Myocyte (in vitro differentiated cells): Measurements from ENCODE around the gene DMBX1. TPM values are rescaled to one million over a fixed set of nuclear protein-coding genes. Genes with fewer than 3 reads are reported as not detected.

ENCODE experiments used
- DNase-seq: peaks from one replicate; pipeline ENCODE4 v3.0.0-alpha.2; 2012; ENCODE audit warnings: low read depth
- polyA plus RNA-seq: library from polyadenylated mRNA; unstranded; fragments of >200 nt; gene quantifications from one replicate; pipeline ENCODE4 v1.2.1, GENCODE V29; 2012; ENCODE audit warnings: missing spikeins
- total RNA-seq: library from RNA; depleted of rRNA; stranded (reverse); fragments of >200 nt; gene quantifications from 2 replicates; pipeline ENCODE4 v1.2.3, GENCODE V29; 2014

DMBX1 gene
- total RNA-seq = not detected in 2 replicates
- not detected for polyA plus RNA-seq

DNA sequence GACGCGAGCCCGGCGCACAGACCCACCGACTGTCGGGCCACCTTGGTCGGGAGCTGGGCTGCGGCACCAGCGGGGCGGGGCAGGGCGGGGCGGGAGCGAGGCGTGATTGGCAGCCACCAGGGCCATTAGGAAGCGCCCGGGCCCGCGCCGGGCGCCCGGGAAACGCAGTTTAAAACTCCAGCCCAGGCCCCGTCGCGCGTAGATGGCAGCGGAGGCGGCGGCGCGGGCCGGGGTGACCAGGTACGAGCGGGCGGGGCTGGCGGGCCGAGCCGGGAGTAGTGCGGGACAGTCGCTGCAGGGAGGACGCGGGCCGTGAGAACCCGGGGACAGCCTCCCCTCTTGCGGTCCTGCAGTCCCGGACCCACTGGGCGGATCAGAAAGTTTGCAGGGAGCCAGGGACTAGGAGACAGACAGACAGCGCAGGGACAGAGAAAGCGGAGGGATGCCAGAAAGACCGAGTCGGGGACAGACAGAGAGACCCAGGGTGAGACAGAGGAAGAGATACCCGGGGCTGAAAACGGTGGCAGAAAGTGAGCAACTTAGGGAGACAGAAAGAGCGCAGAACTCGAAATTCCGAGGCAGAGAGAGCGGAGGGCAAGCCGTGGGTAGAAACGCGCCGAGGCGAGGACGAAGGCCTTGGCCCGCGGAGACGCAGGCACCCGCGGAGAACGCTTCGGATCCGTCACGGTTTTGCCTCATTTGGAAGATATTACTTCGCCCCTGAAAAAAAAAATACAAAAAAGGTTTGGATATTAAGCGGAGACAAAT, at the start of gene DMBX1:
Gene DMBX1 (plus strand): TSS at position 199 of the 768 bp plus-strand sequence. CDS start 17,175 bp downstream, outside the sequence.
- DNase-seq = no peak

DNA sequence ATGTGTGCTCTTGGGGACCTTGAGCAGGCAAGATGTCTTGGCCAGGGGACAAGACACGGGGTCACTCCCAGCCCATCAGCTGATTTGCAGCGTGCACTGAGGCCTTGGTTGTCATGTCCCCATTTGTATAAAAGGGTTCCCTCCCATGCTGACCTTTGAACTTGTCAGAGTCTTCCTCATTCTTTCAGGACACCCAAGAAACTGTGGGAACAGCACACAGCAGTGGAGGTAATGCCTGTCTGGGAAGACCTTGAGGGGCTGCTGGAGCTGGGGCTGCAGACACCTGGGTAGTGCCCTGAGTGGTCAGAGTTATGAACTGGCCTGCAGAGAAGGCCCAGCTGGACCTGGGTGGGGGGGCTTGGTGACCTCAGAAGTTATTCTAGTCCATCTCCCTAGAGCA, 49.2 kb upstream of the DMBX1 start:
- DNase-seq = no peak

DNA sequence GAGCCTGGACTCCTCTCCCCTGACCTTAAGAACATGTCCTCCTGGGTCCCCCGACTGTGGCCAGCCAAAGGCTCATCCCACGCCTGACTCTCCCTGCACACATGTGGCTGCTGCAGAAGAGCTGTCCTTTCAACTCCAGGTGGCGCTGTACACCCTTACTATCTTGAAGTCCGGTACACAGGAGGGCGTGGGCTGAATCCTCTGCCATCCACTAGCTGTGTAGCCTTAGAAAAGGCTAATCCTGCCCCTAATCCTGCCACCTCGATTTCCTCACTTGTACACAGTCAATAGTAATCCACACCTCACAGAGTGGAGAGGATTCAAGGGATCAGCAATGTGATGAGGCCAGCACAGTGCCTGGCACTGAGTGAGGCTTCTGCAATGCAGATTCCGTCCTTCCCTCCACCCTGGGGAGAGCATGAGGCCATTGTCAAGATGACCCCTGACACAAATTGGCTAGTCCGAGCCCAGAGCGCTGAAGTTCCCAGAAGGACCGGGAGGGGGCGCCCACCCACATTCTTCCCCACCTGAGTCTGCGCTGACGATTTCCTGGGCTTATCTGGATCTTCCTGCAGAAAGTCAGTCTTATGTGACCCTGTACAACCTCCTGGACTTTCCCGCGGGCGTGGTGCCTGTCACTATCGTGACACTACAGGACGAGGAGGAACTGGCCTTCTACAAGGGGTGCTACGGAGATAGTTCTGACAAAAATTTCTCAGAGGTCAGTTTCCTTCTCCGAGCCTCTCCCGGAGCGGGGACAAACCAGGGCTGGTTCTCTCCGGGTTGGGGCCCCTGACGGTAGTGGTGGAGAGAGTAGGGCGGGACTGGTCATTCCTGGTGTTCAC, 47.1 kb upstream of the DMBX1 start:
- DNase-seq = peak; percentile 70

DNA sequence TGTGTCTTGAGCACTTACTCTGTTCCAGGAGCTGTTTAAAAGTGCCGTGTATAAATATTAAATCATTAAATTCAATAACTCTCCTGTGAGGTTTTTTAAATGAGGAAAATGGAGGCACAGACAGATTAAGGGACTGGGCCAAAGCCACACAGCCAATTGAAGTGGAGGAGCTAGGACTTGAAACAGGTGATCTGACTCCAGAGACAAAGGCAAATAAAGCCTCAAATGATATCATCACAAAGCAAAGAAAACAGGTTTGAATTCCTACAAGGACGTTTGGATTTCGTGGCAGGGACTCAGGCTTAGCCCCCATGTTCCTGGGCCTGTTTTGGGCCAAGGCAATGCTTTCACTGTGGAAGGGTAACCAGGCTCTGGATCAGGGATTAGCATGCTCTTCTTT, 45.2 kb upstream of the DMBX1 start:
- no peak for DNase-seq

DNA sequence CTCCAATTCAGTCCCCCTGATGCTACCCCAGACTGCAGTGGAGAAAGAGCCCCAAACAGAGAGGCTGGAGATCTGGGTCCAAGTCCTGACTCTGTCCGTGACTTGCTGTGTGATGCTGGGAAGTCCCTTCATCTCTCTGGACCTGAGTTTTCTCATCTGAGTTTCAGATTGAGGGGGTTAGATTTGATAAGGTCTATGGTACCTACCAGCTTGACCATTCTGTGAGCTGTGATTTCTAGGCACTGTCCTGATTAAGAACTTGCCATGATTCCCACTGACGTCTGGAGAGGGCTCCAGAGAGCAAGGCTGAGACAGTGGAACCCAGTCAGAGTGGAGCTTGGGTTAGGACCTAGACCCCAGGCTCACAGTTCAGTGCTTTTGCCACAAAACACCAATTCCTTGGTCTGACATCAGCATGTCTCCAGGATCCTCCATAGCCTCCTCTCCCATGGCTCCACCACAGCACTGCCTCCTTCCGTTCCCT, 43.8 kb upstream of the DMBX1 start:
- DNase-seq = no peak

DNA sequence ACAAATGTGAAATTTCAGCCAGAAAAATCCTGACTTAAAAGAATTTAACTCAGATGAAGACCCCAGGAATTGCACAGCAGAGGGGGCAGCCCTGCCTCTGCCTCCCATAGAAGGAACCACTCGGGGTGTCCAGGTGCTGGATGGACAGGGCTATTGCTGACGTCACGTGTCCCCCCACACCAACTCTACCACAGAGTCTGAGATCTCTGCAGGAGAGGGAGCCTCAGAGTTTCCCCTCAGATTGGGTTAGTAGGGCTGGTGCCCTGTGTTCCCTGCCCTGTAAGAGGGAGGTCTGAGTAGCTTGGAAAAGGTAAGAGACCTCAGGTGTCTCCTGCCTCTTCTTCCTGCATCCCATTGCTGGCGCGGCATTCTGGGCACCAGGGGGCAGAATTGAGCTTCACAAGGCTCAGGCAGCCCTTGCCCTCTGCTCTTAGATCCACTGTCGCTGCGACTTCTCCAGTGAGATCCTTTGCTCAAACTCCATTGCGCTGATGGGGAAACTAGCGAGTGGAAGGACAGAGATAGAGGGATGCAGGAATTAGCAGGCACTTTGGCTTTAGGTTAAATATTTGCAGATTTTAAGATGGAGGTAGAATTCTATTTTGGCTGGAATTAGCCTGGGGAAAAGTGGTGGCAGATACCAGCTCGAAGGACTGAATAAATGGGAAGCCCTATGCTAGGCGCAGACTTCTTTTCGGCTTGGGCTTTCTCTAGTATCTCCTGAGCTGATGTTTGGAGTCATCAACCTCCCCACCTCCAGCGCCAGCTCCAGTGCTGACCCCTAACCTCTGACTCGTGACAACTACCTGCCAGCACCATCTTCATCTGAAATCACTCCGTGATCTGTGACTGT, 42.8 kb upstream of the DMBX1 start:
- DNase-seq = peak; percentile 64

DNA sequence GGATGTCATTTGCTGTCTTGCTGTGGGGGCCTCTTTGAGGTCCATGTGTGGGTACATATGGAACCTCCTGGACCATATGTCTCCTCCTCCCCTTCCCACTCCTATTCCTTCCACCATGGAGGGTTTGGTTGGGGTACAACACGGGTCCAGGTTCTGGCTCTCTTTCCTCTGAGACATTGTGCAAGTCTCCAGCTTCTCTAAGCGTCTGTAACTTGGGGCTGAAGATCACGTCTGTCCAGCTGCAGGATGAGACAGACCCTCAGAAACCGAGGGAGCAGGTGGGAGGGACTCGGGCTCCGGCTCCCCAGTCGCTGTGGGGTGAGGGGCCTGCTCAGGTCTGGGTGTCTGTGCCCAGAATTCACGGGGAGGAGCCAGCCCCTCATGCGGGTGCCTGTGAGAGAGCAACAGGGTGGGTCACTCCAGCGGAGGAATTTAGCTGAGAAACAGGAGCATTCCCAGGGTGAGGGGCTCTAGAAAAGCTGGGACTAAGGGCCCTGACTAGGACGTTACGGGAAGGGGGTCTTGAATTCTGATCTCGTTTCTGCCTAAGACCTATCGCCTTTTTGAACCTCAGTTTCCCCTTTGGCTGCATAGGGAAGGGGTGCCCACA, 42.0 kb upstream of the DMBX1 start:
- DNase-seq = no peak

DNA sequence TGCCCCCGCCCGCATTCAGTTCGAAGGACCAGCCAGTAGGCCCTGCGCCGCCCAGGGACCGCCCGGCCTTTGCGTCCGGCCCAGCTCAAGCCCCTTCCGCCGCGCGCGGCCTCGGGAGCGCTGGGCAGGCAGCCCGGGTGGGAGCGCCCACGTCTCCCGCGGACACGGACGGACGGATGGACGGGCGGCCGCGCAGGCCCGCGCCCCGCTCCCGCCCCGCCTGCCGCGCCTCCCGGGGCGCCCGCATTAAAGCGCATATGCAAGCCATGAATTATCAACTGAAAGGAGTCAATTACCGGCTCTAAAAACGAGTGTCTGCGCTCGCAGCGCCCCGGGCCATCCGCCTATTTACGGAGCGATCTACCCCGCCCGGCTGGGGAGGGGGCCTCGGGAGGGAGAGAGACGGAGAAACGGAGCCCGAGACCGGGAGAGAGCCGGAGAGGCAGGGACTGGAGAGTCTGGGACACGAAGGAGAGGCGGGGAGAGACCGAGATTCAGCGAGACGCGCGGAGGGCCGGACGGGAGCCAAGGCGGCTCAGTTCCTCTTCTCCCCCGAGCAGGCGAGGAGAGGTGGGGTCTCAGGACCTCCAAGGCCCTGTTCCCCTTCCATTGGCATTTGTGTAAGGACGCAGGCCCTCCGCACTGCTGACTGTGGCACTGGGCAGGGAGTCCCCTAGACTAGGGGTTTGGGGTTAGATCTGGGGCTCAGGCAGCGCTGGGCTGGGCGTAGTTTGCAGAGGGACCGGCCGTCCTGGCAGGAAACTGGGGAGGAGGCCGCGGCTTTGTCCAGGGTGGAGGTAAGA, 41.3 kb upstream of the DMBX1 start:
- no peak for DNase-seq

DNA sequence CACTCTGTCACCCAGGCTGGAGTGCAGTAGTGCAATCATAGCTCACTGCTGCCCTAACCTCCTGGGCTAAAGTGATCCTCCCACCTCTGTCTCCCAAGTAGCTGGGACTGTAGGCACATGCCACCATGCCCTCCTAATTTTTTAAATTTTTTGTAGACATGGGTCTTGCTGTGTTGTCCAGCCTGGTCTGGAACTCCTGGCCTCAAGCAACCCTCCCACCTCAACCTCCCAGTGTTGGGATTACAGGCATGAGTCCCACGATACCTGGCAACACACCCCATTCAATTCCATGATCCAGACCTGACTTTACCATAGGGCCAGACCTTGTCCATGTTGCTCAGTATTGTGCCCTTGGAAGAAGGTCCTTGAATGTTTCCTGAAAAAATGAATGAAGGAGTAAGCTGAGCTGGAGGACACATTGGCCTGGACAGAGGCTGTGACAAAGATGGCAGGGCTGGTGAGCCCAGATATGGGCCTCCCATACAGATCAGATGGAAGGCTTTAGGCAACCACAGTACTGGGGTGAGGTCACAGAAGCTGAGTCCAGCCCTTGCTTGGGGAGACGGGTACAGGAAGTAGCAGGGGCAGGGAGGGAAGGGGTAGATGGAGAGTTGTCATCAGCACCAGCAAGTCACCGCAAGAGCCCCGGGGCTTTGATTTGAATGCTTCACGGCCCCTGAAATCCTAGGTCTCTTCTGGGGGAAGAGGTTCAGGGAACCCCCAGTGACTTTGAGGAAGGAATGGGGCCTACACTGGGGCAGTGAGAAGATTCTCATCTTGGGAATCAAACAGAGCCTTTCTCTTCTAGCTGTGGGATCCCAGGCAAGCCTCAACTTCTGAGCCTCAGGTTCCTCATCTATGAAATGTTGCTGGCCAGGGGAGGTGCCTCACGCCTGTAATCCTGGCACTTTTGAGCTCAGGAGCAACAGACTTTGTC, 40.1 kb upstream of the DMBX1 start:
- DNase-seq = no peak

DNA sequence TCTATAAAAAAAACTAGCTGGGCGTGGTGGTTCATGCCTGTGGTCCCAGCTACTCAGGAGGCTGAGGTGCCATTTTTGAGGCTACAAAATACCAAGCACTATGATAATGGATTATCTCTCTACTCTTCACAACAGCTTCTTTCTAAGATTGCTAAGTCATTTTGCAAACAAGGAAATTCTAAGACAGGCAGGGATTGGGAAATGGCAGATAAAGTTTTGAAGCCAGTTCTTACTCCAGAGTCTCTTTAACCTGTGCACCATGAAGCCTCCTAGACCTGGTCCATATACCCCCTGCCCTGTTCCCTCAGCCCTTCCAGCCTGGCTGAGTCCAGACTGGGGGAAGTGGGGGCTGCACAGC, 39.5 kb upstream of the DMBX1 start:
- DNase-seq = no peak

DNA sequence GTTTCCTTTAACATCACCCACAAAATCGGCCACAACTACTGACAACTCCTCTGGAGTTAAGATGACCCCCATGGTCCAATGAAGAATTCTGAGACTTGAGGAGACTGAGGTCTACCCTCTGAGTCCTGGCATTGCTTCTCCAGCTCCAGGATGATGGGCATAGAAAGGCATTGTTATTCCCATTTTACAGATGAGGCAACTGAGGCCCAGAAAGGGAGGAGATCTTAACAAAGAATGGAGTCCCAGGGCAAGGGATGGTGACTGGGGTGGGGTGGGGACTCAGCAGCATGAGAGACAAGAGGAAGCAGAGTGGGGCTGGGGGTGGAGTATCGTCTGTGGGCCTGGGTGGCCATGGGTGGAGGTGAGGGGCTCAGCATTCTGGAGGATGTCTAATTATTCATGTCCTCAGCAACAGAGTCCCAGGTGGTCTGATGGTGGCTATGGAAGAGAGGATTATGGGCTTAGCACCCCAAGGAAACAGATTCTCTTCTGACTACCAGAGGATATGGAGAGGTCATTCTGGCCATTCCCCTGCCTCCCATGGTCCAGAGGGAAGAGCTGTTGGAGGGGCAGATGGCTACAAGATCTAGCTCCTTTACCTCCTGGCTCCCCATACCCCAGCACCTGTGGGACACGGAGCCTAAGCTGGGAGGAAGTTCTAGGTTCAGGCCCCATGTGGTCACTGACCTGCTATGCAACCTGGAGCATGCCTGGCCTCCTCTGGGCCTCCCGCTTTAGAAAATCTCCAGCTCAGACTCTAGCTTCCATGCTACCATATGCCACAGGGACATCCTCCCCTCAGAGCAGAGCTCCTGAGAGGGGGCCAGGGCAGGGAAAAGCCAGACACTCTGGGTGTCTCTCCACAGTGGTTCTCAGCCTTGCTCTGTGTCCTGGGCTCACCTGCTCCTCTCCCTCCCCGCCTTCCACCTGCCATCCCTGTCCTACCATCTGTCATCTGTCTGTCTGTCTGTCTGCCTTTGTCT, 37.4 kb upstream of the DMBX1 start:
- no peak for DNase-seq

DNA sequence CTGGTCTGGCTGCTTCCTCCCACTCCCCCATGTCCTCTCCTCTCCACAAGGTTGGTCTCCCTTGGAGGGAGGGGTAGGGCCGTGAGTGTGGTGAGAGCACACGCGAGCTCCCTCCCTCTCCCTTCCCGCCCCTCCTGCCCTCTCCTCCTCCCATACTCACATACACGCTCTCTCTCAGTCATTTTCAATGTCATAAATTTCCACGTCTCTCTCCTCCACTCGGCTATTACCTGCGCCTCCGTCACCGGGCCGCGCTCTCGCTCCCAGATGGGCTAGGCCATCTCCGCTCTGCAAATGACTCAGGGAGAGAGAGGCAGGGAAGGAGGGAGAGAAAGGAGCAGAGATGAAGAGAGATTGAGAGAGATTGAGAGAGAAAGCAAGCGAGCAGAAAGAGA, 36.7 kb upstream of the DMBX1 start:
- no peak for DNase-seq

DNA sequence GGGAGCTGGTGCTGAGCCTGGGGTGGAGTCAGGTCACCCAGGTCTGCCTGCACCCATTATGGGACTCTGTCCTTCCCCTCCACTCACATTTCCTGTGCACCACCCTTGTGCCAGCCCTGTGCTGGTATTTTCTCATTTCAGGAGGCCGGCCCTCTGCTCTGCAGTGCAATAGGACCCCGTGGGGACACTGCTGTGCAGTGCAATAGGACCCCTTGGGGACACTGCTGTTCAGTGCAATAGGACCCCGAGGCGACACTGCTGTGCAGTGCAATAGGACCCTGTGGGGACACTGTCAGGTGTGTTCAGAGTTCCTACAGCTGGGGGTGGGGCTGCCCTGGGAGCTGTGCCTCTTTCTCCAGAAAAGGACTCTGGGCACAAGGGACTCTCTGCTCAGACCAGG, 36.2 kb upstream of the DMBX1 start:
- DNase-seq = no peak

DNA sequence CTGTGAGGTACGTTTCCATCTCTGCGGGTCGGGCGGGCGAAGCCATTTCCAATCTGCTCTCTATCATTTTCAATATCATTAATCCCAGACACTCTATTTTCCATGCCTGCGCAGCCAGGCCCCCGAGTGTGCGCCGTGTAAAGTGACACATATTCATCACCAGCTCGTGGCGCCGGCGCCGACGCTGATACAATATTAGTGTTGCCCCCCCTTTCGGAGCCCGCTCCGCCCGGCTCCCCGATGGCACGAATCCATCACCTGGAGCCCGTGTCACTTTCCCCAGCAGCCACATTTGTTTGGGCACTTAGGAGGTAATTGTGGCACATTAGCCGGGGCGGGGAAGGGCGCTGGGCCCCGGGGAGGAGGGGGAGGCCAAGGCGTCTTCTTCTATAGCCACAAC, 33.7 kb upstream of the DMBX1 start:
- no peak for DNase-seq

DNA sequence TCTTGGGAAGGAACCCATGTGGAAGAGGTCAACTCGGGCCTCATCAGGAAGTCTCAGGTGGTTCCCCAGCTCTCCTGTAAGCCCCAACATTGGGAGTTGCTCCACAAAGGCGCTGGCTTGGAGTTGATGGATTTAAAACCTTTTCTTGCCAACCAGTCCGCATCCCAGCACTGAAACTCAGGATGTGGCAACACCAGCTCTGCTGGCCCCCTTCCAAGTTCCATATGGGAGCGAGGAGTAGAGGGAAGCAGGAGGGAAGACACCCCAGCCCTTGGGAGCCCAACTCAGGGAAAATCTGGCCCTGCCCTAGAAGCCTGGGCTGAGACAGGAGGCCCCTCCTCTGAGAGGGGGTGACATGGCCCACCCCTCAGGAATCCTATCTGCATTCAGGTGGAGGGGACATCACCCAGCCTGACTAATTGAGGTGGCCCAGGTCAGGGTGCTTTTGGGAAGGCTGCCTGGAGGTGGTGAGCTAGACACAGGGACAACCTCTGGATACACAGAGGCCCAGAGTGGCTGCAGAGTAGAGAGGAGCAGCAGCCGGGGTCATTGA, 33.1 kb upstream of the DMBX1 start:
- no peak for DNase-seq

DNA sequence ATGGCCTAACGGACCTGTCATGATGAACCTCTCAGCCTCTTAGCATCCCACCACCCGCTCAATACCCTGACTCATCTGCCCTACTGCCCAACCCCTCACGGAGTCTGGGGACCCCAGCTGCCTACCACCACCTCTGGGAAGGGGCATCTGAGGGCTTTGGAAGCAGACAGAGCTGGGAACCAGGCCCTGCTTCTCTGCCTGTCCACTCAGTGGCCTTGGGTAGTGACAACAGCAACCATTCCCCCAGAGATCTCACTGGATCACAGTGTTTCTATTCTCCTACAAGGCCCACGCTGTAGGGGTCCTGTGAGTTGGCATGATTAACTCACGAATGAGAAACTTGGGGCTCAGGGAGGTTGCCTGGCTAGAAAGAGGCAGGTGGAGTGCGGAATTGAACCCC, 32.5 kb upstream of the DMBX1 start:
- DNase-seq = no peak

DNA sequence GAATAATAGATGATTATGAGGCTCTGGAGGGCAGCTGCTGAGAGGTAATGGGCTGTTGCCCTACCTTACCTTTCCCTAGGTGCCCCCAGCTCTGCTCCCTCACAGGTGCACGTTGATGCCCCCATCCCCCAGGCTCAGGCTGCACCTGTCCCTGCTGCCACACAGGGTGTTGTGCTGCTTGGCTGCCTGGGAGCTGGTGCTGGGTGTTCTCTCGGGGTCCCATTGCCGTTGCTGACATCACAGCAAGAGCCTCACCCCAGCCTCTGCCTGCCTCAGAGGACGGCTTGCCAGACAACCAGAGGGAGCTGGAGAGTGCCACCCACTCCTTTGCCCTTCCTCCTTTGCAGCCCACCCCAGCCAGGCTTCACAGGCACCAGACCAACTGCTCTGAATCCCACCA, 31.4 kb upstream of the DMBX1 start:
- no peak for DNase-seq

DNA sequence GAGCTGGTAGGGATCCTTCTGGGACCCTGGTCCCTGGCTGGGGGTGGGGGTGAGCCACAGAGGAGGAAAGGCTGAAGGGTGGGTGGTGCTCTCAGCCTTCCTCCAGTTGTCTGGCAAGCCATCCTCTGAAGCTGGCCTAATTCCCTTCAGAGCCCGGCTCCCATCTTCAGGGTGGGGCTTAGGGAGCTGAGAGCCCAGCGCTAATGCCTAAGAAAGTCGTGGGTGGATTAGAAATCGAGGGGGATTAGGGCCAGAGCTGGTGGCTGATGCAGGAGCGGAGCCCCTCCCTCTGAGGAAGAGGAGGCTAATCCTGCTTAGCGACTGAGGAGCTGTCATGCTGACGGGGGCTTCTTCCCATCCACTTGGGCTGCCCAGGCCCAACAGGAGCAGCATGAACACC, 30.8 kb upstream of the DMBX1 start:
- DNase-seq = no peak
